PC-9 (cell line): Measurements from ENCODE around the gene TGFBR2. TPM values are rescaled to one million over a fixed set of nuclear protein-coding genes. Genes with fewer than 3 reads are reported as not detected.

Experiments used
- BruUV-seq: library from RNA; stranded (reverse); fragments of 400-500 nt; replicated peaks from 2 replicates; lab custom pipeline; 2021; lab: Mats Ljungman, UMichigan
- CTCF ChIA-PET: fragments of 300-600 bp; sonication (Branson Sonifier 250); formaldehyde crosslinking; loops from one replicate; lab custom pipeline; 2022; ENCODE audit warnings: antibody characterized with exemption; lab: Charles Lee
- POLR2A ChIA-PET: fragments of 300-600 bp; sonication (Branson Sonifier 250); formaldehyde crosslinking; loops from one replicate; lab custom pipeline; 2022; ENCODE audit warnings: antibody characterized with exemption; ENCODE audit not compliant: unreplicated experiment; lab: Charles Lee
- DNase-seq, 2 experiments: peaks; one replicate each; pipeline versions ENCODE4 v3.0.0 to v3.0.0-alpha.2; 2015 to 2022; ENCODE audit warnings: mixed read lengths in 1 of 2
- H2AFZ ChIP-seq: fragments of 200-600 bp; sonication (generic); 2 replicates; pipeline ENCODE4 v1.8.1; 2017; ENCODE audit warnings: antibody characterized with exemption
- H3F3A ChIP-seq: fragments of 200-600 bp; sonication (generic); 2 replicates; pipeline ENCODE4 v1.8.1; 2017; ENCODE audit warnings: antibody characterized with exemption, mild to moderate bottlenecking, low read depth; ENCODE audit not compliant: insufficient read depth
- H3K27ac ChIP-seq: fragments of 200-600 bp; sonication (generic); 2 replicates; pipeline ENCODE4 v1.6.1; 2016; ENCODE audit warnings: mixed run types
- H3K27me3 ChIP-seq: fragments of 200-600 bp; sonication (generic); 2 replicates; pipeline ENCODE4 v1.6.1; 2016; ENCODE audit warnings: low read depth, mixed run types; ENCODE audit not compliant: insufficient read depth
- H3K36me3 ChIP-seq: fragments of 200-600 bp; sonication (generic); 2 replicates; pipeline ENCODE4 v1.6.1; 2016; ENCODE audit warnings: low read depth, mixed run types
- H3K4me1 ChIP-seq: fragments of 200-600 bp; sonication (generic); replicated peaks from 2 replicates; pipeline ENCODE4 v1.6.1; 2016; ENCODE audit warnings: mixed run types; ENCODE audit not compliant: insufficient read depth
- H3K4me2 ChIP-seq: fragments of 200-600 bp; sonication (generic); 2 replicates; pipeline ENCODE4 v1.6.1; 2017; ENCODE audit warnings: mixed run types
- H3K4me3 ChIP-seq: fragments of 200-600 bp; sonication (generic); 2 replicates; pipeline ENCODE4 v1.6.1; 2016; ENCODE audit warnings: mixed run types
- H3K79me2 ChIP-seq: fragments of 200-600 bp; sonication (generic); 2 replicates; pipeline ENCODE4 v1.6.1; 2017; ENCODE audit warnings: low read depth, mixed run types
- H3K9me2 ChIP-seq: fragments of 200-600 bp; sonication (generic); 2 replicates; pipeline ENCODE4 v1.8.1; 2017; ENCODE audit warnings: mild to moderate bottlenecking; ENCODE audit not compliant: insufficient read depth
- H3K9me3 ChIP-seq: fragments of 200-600 bp; sonication (generic); 2 replicates; pipeline ENCODE4 v1.8.1; 2016; ENCODE audit warnings: low read depth; ENCODE audit not compliant: insufficient read depth
- H4K20me1 ChIP-seq: fragments of 200-600 bp; sonication (generic); 2 replicates; pipeline ENCODE4 v1.8.1; 2017; ENCODE audit not compliant: insufficient read depth
- CTCF ChIP-seq: fragments of 200-600 bp; sonication (generic); conservative IDR thresholded peaks from 2 replicates; pipeline ENCODE4 v1.6.1; 2017; ENCODE audit warnings: mixed run types, antibody characterized with exemption, mild to moderate bottlenecking, moderate library complexity
- EZH2 ChIP-seq: fragments of 200-600 bp; sonication (generic); IDR thresholded peaks from 2 replicates; pipeline ENCODE4 v1.8.0; 2017; ENCODE audit warnings: antibody characterized with exemption, low read depth
- intact Hi-C: fragments of 100-400 bp; cut with micrococcal nuclease; formaldehyde crosslinking; loops from one replicate; pipeline ENCODE4 v1.10.0; 2022; ENCODE audit not compliant: unreplicated experiment
- total RNA-seq: library from RNA; stranded (reverse); gene quantifications from 2 replicates; pipeline ENCODE4 v1.2.3, GENCODE V29; 2021

TGFBR2 gene
- total RNA-seq, 1 experiment from 2014 or later: 33.6 TPM

- no peak for DNase-seq
- no peak overlapping the region for H3K27ac ChIP-seq
- no peak overlapping the region for H2AFZ ChIP-seq
- no peaks in the 10 kb centered on the region for H3K79me2 ChIP-seq
- H3K9me3 ChIP-seq: no peaks in the 10 kb centered on the region
- no peak for TF ChIP-seq CTCF
- TF ChIP-seq EZH2: no peak
- H3K27me3 ChIP-seq: no peaks in the 10 kb centered on the region
- intact Hi-C loops: no loop called here
- H3K4me3 ChIP-seq: no peak overlapping the region
- POLR2A ChIA-PET: no interaction called here
- H4K20me1 ChIP-seq: no peaks in the 10 kb centered on the region
- H3K9me2 ChIP-seq: no peaks in the 10 kb centered on the region
- BruUV-seq: no TSS peak
- CTCF ChIA-PET: no interaction called here
- H3K4me1 ChIP-seq: no peaks in the 10 kb centered on the region
- H3F3A ChIP-seq: no peaks in the 10 kb centered on the region
- no peak overlapping the region for H3K4me2 ChIP-seq
- H3K36me3 ChIP-seq: no peaks in the 10 kb centered on the region
Measured at GRCh38 chr3:30733209-30733608, 126.8 kb downstream of the TGFBR2 start.

- ChIA-PET POLR2A (no interaction called here), CTCF (no interaction called here)
- no peaks in the 10 kb centered on the region for H3K4me1 ChIP-seq
- no peaks in the 10 kb centered on the region for H4K20me1 ChIP-seq
- no peak for TF ChIP-seq EZH2
- TF ChIP-seq CTCF: no peak
- no peaks in the 10 kb centered on the region for H3K27me3 ChIP-seq
- H3K36me3 ChIP-seq: no peaks in the 10 kb centered on the region
- intact Hi-C loops: no loop called here
- no peaks in the 10 kb centered on the region for H3K9me2 ChIP-seq
- no peak overlapping the region for H3K4me3 ChIP-seq
- no TSS peak for BruUV-seq
- H2AFZ ChIP-seq: no peak overlapping the region
- no peaks in the 10 kb centered on the region for H3F3A ChIP-seq
- DNase-seq: no peak
- no peak overlapping the region for H3K27ac ChIP-seq
- no peak overlapping the region for H3K4me2 ChIP-seq
- H3K9me3 ChIP-seq: no peaks in the 10 kb centered on the region
- no peaks in the 10 kb centered on the region for H3K79me2 ChIP-seq
Measured at GRCh38 chr3:30733696-30734095, 127.3 kb downstream of the TGFBR2 start.

GRCh38 chr3:30737743-30738499 lies 131.5 kb downstream of the TGFBR2 start:
- H3K9me2 ChIP-seq: no peaks in the 10 kb centered on the region
- no peaks in the 10 kb centered on the region for H3K27me3 ChIP-seq
- H3K79me2 ChIP-seq: no peaks in the 10 kb centered on the region
- POLR2A ChIA-PET: no interaction called here
- H3K9me3 ChIP-seq: no peaks in the 10 kb centered on the region
- no peak for DNase-seq
- H3K4me1 ChIP-seq: no peaks in the 10 kb centered on the region
- H3K4me2 ChIP-seq: no peak overlapping the region
- no peak overlapping the region for H2AFZ ChIP-seq
- H3K4me3 ChIP-seq: no peak overlapping the region
- CTCF ChIA-PET: no interaction called here
- BruUV-seq: no TSS peak
- no peaks in the 10 kb centered on the region for H3F3A ChIP-seq
- TF ChIP-seq CTCF (no peak), EZH2 (no peak)
- intact Hi-C loops: no loop called here
- H4K20me1 ChIP-seq: no peaks in the 10 kb centered on the region
- no peak overlapping the region for H3K27ac ChIP-seq
- no peaks in the 10 kb centered on the region for H3K36me3 ChIP-seq
